Endothelial cell of umbilical vein (primary cell): ENCODE data around the gene SS18L1.

Source experiments
- CTCF ChIP-seq, 2 donors: IDR thresholded peaks; 1 replicate in 1 of 2; 2 replicates in 1 of 2; pipeline ENCODE4 v1.5.1; 2011; ENCODE audit warnings: low read length in 2 of 2, mild to moderate bottlenecking in 2 of 2, moderate library complexity in 2 of 2, control low read depth in 1 of 2, inconsistent platforms in 1 of 2, low read depth in 1 of 2; ENCODE audit not compliant: insufficient read depth in 1 of 2; ENCODE audit errors: extremely low read depth in 1 of 2
- EZH2 ChIP-seq: IDR thresholded peaks from 2 replicates; pipeline ENCODE4 v1.6.1; 2012; ENCODE audit warnings: borderline replicate concordance, low read depth, mild to moderate bottlenecking, moderate library complexity, low read length, inconsistent platforms; ENCODE audit not compliant: severe bottlenecking
- GATA2 ChIP-seq: IDR thresholded peaks from 2 replicates; pipeline ENCODE4 v1.7.0; 2011; ENCODE audit warnings: low read depth, mild to moderate bottlenecking, moderate library complexity, mixed read lengths, low read length; ENCODE audit not compliant: insufficient read length, insufficient read depth
- POLR2A ChIP-seq: IDR thresholded peaks from 2 replicates; pipeline ENCODE4 v1.6.1; 2012; ENCODE audit warnings: low read depth, mild to moderate bottlenecking, control low read depth, low read length

GRCh38 chr20:62177307-62177706, 33.7 kb downstream of the SS18L1 start:
- TF ChIP-seq GATA2 (no peak), CTCF (IDR thresholded peaks at IDR 0.05; ENCODE audit: extremely low read depth in 1 of 2, insufficient read depth in 1 of 2, low read depth in 1 of 2, low read length in 2 of 2) (no peak), EZH2 (no peak), POLR2A (no peak)
